HepG2 (cell line): ENCODE results near the gene GAS2. TPM values are rescaled to one million over a fixed set of nuclear protein-coding genes. Genes with fewer than 3 reads are reported as not detected.

Experiments used
- ATAC-seq: fragments of 200-7000 bp; cut with Tn5 transposase; 3 replicates; pipeline ENCODE4 v1.9.1; 2020; ENCODE audit warnings: mild to moderate bottlenecking, moderate library complexity
- BruUV-seq: library from RNA; stranded (reverse); fragments of 400-500 nt; replicated peaks from 2 replicates; lab custom pipeline; 2021; lab: Mats Ljungman, UMichigan
- CTCF ChIA-PET: fragments of 300-600 bp; formaldehyde crosslinking; extraction: SDS; loops from one replicate; lab custom pipeline; 2021; ENCODE audit warnings: low total read pairs, inconsistent platforms, low intra/inter-chr PET ratio; lab: Yijun Ruan, JAX
- POLR2A ChIA-PET: fragments of 350-600 bp; sonication (Branson Sonifier 250); formaldehyde crosslinking; loops from one replicate; lab custom pipeline; 2020; ENCODE audit warnings: antibody characterized with exemption, inconsistent platforms; lab: Yijun Ruan, JAX
- DNase-seq: peaks from one replicate; pipeline ENCODE4 v3.0.0-alpha.2; 2015; ENCODE audit warnings: low spot score
- FAIRE-seq: peaks from 3 replicates; lab custom pipeline; 2011; peaks lifted over from hg19 to GRCh38; lab: Jason Lieb, UNC
- H2AFZ ChIP-seq: one replicate; pipeline ENCODE4 v1.6.1; 2011; ENCODE audit warnings: low read length, inconsistent platforms
- H3K27ac ChIP-seq: fragments of 300-600 bp; 3 replicates; pipeline ENCODE4 v1.8.0; 2011; ENCODE audit warnings: mixed run types, mild to moderate bottlenecking, mixed read lengths, low read length, inconsistent platforms; ENCODE audit not compliant: insufficient read depth; ENCODE audit errors: extremely low read length
- H3K27me3 ChIP-seq, 2 experiments: fragments of 200-600 bp in 1 of 2; 2 replicates in 1 of 2; 3 replicates in 1 of 2; pipeline versions ENCODE4 v1.6.0 to v1.8.0; 2011; ENCODE audit warnings: low read length in 2 of 2, mild to moderate bottlenecking in 2 of 2, moderate library complexity in 2 of 2, inconsistent platforms in 1 of 2; ENCODE audit not compliant: insufficient read depth in 2 of 2, control insufficient read depth in 1 of 2
- H3K36me3 ChIP-seq, 2 experiments: fragments of 200-600 bp in 1 of 2; replicated peaks in 1 of 2; 2 replicates in 1 of 2; 3 replicates in 1 of 2; pipeline versions ENCODE4 v1.5.1 to v1.8.0; 2011; ENCODE audit warnings: low read length in 2 of 2, inconsistent platforms in 1 of 2; ENCODE audit not compliant: insufficient read depth in 2 of 2, control insufficient read depth in 1 of 2
- H3K4me1 ChIP-seq: 2 replicates; pipeline ENCODE4 v1.5.1; 2012; ENCODE audit warnings: low read length, inconsistent platforms; ENCODE audit not compliant: insufficient read depth
- H3K4me2 ChIP-seq: 2 replicates; pipeline ENCODE4 v1.6.0; 2011; ENCODE audit warnings: low read depth, low read length, inconsistent platforms
- H3K4me3 ChIP-seq, 3 experiments: fragments of 200-600 bp in 1 of 3; sonication (generic), shearing (Covaris generic) in 1 of 3; replicated peaks in 1 of 3; 2 replicates each; pipeline ENCODE4 v1.5.1; 2011 to 2016; ENCODE audit warnings: low read length in 3 of 3, inconsistent platforms in 2 of 3, low read depth in 2 of 3, mild to moderate bottlenecking in 2 of 3, control low read depth in 1 of 3, mixed read lengths in 1 of 3; ENCODE audit not compliant: insufficient read depth in 1 of 3
- H3K79me2 ChIP-seq: one replicate; pipeline ENCODE4 v1.6.1; 2011; ENCODE audit warnings: low read length, inconsistent platforms; ENCODE audit not compliant: insufficient read depth
- H3K9ac ChIP-seq: 2 replicates; pipeline ENCODE4 v1.6.0; 2011; ENCODE audit warnings: mild to moderate bottlenecking, low read depth, low read length, inconsistent platforms; ENCODE audit not compliant: insufficient read depth
- H3K9me3 ChIP-seq: 2 replicates; pipeline ENCODE4 v1.5.1; 2012; ENCODE audit warnings: mild to moderate bottlenecking, low read length
- H4K20me1 ChIP-seq: 2 replicates; pipeline ENCODE4 v1.6.0; 2011; ENCODE audit warnings: inconsistent platforms, mild to moderate bottlenecking, low read length, moderate library complexity; ENCODE audit not compliant: insufficient read depth
- HHEX ChIP-seq: IDR thresholded peaks from 2 replicates; pipeline ENCODE4 v1.6.1; 2016; ENCODE audit warnings: control low read depth
- IRF1 ChIP-seq: sonication (generic); formaldehyde crosslinking; IDR thresholded peaks from 2 replicates; pipeline ENCODE4 v1.4.0; 2020; ENCODE audit warnings: low read depth, mild to moderate bottlenecking, missing genetic modification reagents
- MED13 ChIP-seq: sonication (generic); formaldehyde crosslinking; IDR thresholded peaks from 2 replicates; pipeline ENCODE4 v1.5.0; 2020; ENCODE audit warnings: missing genetic modification reagents
- PAWR ChIP-seq: sonication (generic); formaldehyde crosslinking; IDR thresholded peaks from 2 replicates; pipeline ENCODE4 v1.4.0; 2020; ENCODE audit warnings: missing genetic modification reagents, mild to moderate bottlenecking, borderline replicate concordance
- PCBP2 ChIP-seq: fragments of 200-400 bp; formaldehyde crosslinking; optimal IDR thresholded peaks from 2 replicates; pipeline ENCODE3; 2018; ENCODE audit warnings: low read length, low read depth; ENCODE audit not compliant: poor library complexity, severe bottlenecking
- POLR2A ChIP-seq, 2 experiments: IDR thresholded peaks; 2 replicates each; pipeline ENCODE4 v1.6.1; 2011; ENCODE audit warnings: low read depth in 2 of 2, low read length in 2 of 2, mild to moderate bottlenecking in 1 of 2, moderate library complexity in 1 of 2; ENCODE audit not compliant: insufficient read depth in 1 of 2
- REXO4 ChIP-seq: sonication (generic); formaldehyde crosslinking; IDR thresholded peaks from 2 replicates; pipeline ENCODE4 v1.8.0; 2022; ENCODE audit warnings: missing genetic modification reagents, mild to moderate bottlenecking, borderline replicate concordance
- SALL1 ChIP-seq: sonication (generic); formaldehyde crosslinking; IDR thresholded peaks from 2 replicates; pipeline ENCODE4 v1.8.0; 2022; ENCODE audit warnings: mild to moderate bottlenecking, missing genetic modification reagents
- TBP ChIP-seq: sonication (generic); formaldehyde crosslinking; IDR thresholded peaks from 2 replicates; pipeline ENCODE4 v1.5.0; 2020; ENCODE audit warnings: missing genetic modification reagents
- YEATS2 ChIP-seq: sonication (generic); formaldehyde crosslinking; IDR thresholded peaks from 2 replicates; pipeline ENCODE4 v1.4.0; 2020; ENCODE audit warnings: missing genetic modification reagents, borderline replicate concordance
- ZNF143 ChIP-seq: sonication (generic); formaldehyde crosslinking; IDR thresholded peaks from 2 replicates; pipeline ENCODE4 v1.4.0; 2020; ENCODE audit warnings: missing genetic modification reagents
- ZNF331 ChIP-seq: sonication (generic); formaldehyde crosslinking; IDR thresholded peaks from 2 replicates; pipeline ENCODE4 v1.4.0; 2020; ENCODE audit warnings: missing genetic modification reagents
- ZNF737 ChIP-seq: sonication (generic); formaldehyde crosslinking; IDR thresholded peaks from 2 replicates; pipeline ENCODE4 v1.5.0; 2020; ENCODE audit warnings: missing genetic modification reagents, mild to moderate bottlenecking, borderline replicate concordance
- WGBS: methylation state at CpG from one replicate; pipeline ENCODE4 v1.1.6; 2017; ENCODE audit warnings: low lambda C conversion rate; 5-methylcytosine and 5-hydroxymethylcytosine counted together
- in situ Hi-C: cut with HindIII; loops from 2 replicates; pipeline ENCODE4 v1.10.0; 2017; ENCODE audit warnings: low pct_unique_long_range_greater_than_20kb; ENCODE audit not compliant: extremely low pct_ligation_motif_present
- intact Hi-C: fragments of 100-400 bp; cut with micrococcal nuclease; formaldehyde crosslinking; loops from one replicate; pipeline ENCODE4 v1.10.0; 2022; ENCODE audit not compliant: unreplicated experiment
- polyA plus RNA-seq, 8 experiments: library from polyadenylated mRNA; depleted of rRNA in 3 of 8; stranded (reverse) in 7 of 8; unstranded in 1 of 8; fragments of >200 nt; fragmentation: Illumina TruSeq in 4 of 8; extraction: Trizol in 4 of 8; gene quantifications; 2 replicates each; pipeline versions ENCODE4 v1.2.1 to v1.2.3, GENCODE V29; 2011 to 2016; ENCODE audit warnings: low read depth in 4 of 8, missing spikeins in 1 of 8, mixed read lengths in 1 of 8; ENCODE audit not compliant: insufficient read depth in 1 of 8
- total RNA-seq, 5 experiments: library from RNA; depleted of rRNA; stranded (reverse); fragments of >200 nt; fragmentation: Illumina TruSeq; extraction: Trizol; gene quantifications; 2 replicates each; pipeline ENCODE4 v1.2.3, GENCODE V29; 2016; ENCODE audit warnings: low read depth in 1 of 5
- TF ChIP-seq, protein P1 (sequence below): IDR thresholded peaks from 2 replicates; pipeline ENCODE4 v1.6.1; 2012; ENCODE audit warnings: low read depth, low read length, improper control_type of control experiment
- TF ChIP-seq, protein P2 (sequence below): sonication (generic); formaldehyde crosslinking; IDR thresholded peaks from 2 replicates; pipeline ENCODE4 v1.5.1; 2020; ENCODE audit warnings: missing genetic modification reagents, mild to moderate bottlenecking, borderline replicate concordance
- TF ChIP-seq, protein P3 (sequence below): sonication (generic); formaldehyde crosslinking; IDR thresholded peaks from 2 replicates; pipeline ENCODE4 v1.4.0; 2020; ENCODE audit warnings: mild to moderate bottlenecking, low read depth, missing genetic modification reagents
- TF ChIP-seq, protein P4 (sequence below): sonication (generic); formaldehyde crosslinking; IDR thresholded peaks from 2 replicates; pipeline ENCODE4 v1.8.1; 2023; ENCODE audit warnings: mild to moderate bottlenecking, missing genetic modification reagents

The GAS2 gene
- total and polyA plus RNA-seq, 2 of the 13 experiments (the other 11 are each of a cell fraction or from before 2014, with no cell fraction given): 26.0 to 85.1 TPM

- TSS peak; percentile 67 for BruUV-seq
- TF ChIP-seq SALL1 (CRISPR knock-in tag) (peak; percentile 25; the same call in 1 of the 2 replicates), IRF1 (CRISPR knock-in tag) (0 out of 2 replicates have a peak, but pooled peaks have one; percentile 9), ZNF143 (CRISPR knock-in tag) (no peak), ZNF737 (CRISPR knock-in tag) (no peak), POLR2A (IDR thresholded peaks at IDR 0.05; ENCODE audit: insufficient read depth in 1 of 2, low read depth in 2 of 2, low read length in 2 of 2) (no peak), YEATS2 (CRISPR knock-in tag) (no peak), HHEX (CRISPR knock-in tag) (no peak), MED13 (CRISPR knock-in tag) (no peak), TBP (no peak), PCBP2 (no peak), REXO4 (CRISPR knock-in tag) (no peak), PAWR (no peak), ZNF331 (0 out of 2 replicates have a peak, but pooled peaks have one; percentile 2)
- TF ChIP-seq, protein P1, sequence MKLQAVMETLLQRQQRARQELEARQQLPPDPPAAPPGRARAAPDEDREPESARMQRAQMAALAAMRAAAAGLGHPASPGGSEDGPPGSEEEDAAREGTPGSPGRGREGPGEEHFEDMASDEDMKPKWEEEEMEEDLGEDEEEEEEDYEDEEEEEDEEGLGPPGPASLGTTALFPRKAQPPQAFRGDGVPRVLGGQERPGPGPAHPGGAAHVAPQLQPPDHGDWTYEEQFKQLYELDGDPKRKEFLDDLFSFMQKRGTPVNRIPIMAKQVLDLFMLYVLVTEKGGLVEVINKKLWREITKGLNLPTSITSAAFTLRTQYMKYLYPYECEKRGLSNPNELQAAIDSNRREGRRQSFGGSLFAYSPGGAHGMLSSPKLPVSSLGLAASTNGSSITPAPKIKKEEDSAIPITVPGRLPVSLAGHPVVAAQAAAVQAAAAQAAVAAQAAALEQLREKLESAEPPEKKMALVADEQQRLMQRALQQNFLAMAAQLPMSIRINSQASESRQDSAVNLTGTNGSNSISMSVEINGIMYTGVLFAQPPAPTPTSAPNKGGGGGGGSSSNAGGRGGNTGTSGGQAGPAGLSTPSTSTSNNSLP: no peak
- TF ChIP-seq, protein P2, sequence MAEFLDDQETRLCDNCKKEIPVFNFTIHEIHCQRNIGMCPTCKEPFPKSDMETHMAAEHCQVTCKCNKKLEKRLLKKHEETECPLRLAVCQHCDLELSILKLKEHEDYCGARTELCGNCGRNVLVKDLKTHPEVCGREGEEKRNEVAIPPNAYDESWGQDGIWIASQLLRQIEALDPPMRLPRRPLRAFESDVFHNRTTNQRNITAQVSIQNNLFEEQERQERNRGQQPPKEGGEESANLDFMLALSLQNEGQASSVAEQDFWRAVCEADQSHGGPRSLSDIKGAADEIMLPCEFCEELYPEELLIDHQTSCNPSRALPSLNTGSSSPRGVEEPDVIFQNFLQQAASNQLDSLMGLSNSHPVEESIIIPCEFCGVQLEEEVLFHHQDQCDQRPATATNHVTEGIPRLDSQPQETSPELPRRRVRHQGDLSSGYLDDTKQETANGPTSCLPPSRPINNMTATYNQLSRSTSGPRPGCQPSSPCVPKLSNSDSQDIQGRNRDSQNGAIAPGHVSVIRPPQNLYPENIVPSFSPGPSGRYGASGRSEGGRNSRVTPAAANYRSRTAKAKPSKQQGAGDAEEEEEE (CRISPR knock-in tag): no peak
- TF ChIP-seq, protein P3, sequence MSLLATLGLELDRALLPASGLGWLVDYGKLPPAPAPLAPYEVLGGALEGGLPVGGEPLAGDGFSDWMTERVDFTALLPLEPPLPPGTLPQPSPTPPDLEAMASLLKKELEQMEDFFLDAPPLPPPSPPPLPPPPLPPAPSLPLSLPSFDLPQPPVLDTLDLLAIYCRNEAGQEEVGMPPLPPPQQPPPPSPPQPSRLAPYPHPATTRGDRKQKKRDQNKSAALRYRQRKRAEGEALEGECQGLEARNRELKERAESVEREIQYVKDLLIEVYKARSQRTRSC: peak; percentile 55; the same call in 1 of the 2 replicates
- TF ChIP-seq, protein P4, sequence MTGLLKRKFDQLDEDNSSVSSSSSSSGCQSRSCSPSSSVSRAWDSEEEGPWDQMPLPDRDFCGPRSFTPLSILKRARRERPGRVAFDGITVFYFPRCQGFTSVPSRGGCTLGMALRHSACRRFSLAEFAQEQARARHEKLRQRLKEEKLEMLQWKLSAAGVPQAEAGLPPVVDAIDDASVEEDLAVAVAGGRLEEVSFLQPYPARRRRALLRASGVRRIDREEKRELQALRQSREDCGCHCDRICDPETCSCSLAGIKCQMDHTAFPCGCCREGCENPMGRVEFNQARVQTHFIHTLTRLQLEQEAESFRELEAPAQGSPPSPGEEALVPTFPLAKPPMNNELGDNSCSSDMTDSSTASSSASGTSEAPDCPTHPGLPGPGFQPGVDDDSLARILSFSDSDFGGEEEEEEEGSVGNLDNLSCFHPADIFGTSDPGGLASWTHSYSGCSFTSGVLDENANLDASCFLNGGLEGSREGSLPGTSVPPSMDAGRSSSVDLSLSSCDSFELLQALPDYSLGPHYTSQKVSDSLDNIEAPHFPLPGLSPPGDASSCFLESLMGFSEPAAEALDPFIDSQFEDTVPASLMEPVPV (CRISPR knock-in tag): peak; percentile 62; the same call in 1 of the 2 replicates
Measured at GRCh38 chr11:22624742-22625447, 41.5 kb upstream of the GAS2 start.

More at GRCh38 chr11:22624742-22625447, 41.5 kb upstream of the GAS2 start:
- H3K4me3 ChIP-seq: peak overlapping the region; percentile 77 to 93 (median 84)
- DNase-seq (peak; percentile 72), FAIRE-seq (no peak), ATAC-seq (peak; percentile 82)
- no peaks in the 10 kb centered on the region for H3K36me3 ChIP-seq
- CTCF ChIA-PET: interaction anchor here (1.0 kb wide), 1 partner anchor 105 kb away, joined by 3 read pairs; no protein-coding TSS in a partner anchor
- H3K4me1 ChIP-seq: peaks cover 35% of the 10 kb centered on the region
- no peaks in the 10 kb centered on the region for H3K27me3 ChIP-seq
- in situ Hi-C loops: no loop called here
- H2AFZ ChIP-seq: peak overlapping the region; percentile 28
- no peaks in the 10 kb centered on the region for H4K20me1 ChIP-seq
- peak overlapping the region; percentile 89 for H3K27ac ChIP-seq
- POLR2A ChIA-PET: interaction anchor here (0.7 to 4.6 kb wide), 10 partner anchors 10 to 205 kb away, joined by 3 to 55 read pairs (median 4); partner anchors contain the start of genes GAS2 and SVIP
- peak overlapping the region; percentile 83 for H3K9ac ChIP-seq
- intact Hi-C loops: loop anchor here (1.0 to 10.0 kb wide), 7 partner anchors 10 to 290 kb away; partner anchors contain the start of genes GAS2, SLC17A6 and SVIP
- H3K79me2 ChIP-seq: peaks cover 21% of the 10 kb centered on the region
- no peaks in the 10 kb centered on the region for H3K9me3 ChIP-seq
- WGBS: 0% methylated on average over 2 of the region's 31 CpGs
- peak overlapping the region; percentile 79 for H3K4me2 ChIP-seq
